IMR-90 (cell line): ENCODE results near the gene GALNT12. TPM values are rescaled to one million over a fixed set of nuclear protein-coding genes. Genes with fewer than 3 reads are reported as not detected.

Source experiments
- ATAC-seq: fragments of 200-7000 bp; cut with Tn5 transposase; 2 replicates; pipeline ENCODE4 v1.9.1; 2020; ENCODE audit warnings: low read depth, mild to moderate bottlenecking, moderate library complexity
- BruUV-seq: library from RNA; stranded (reverse); fragments of 400-500 nt; replicated peaks from 2 replicates; lab custom pipeline; 2021; lab: Mats Ljungman, UMichigan
- CTCF ChIA-PET: fragments of 300-600 bp; formaldehyde crosslinking; extraction: SDS; loops from one replicate; lab custom pipeline; 2021; ENCODE audit warnings: antibody characterized with exemption; lab: Yijun Ruan, JAX
- POLR2A ChIA-PET: fragments of 300-600 bp; sonication (Branson Sonifier 250); formaldehyde crosslinking; loops from one replicate; lab custom pipeline; 2022; ENCODE audit warnings: antibody characterized with exemption; ENCODE audit not compliant: unreplicated experiment; lab: Charles Lee
- DNase-seq: peaks from one replicate; pipeline ENCODE4 v3.0.0; 2013
- H2AFZ ChIP-seq: replicated peaks from 2 replicates; pipeline ENCODE3; 2013; ENCODE audit warnings: low read length, mild to moderate bottlenecking; ENCODE audit not compliant: poor library complexity
- H2AK5ac ChIP-seq: 2 replicates; pipeline ENCODE4 v1.6.1; 2013; ENCODE audit warnings: low read depth, low read length, inconsistent platforms
- H2AK9ac ChIP-seq: replicated peaks from 2 replicates; pipeline ENCODE3; 2013; ENCODE audit warnings: mild to moderate bottlenecking, low read depth, low read length, moderate library complexity; ENCODE audit not compliant: poor library complexity
- H2BK120ac ChIP-seq: 2 replicates; pipeline ENCODE4 v1.6.1; 2013; ENCODE audit warnings: low read depth, low read length, inconsistent platforms
- H2BK15ac ChIP-seq: 3 replicates; pipeline ENCODE4 v1.6.1; 2013; ENCODE audit warnings: low read depth, low read length, inconsistent platforms
- H2BK20ac ChIP-seq: 2 replicates; pipeline ENCODE4 v1.6.1; 2013; ENCODE audit warnings: low read depth, mild to moderate bottlenecking, inconsistent platforms, low read length, moderate library complexity
- H2BK5ac ChIP-seq: 2 replicates; pipeline ENCODE4 v1.6.1; 2013; ENCODE audit warnings: mild to moderate bottlenecking, low read depth, low read length, inconsistent platforms; ENCODE audit not compliant: poor library complexity, severe bottlenecking
- H3K14ac ChIP-seq: replicated peaks from 2 replicates; pipeline ENCODE4 v1.6.1; 2013; ENCODE audit warnings: low read depth, low read length, inconsistent platforms
- H3K18ac ChIP-seq: 2 replicates; pipeline ENCODE4 v1.6.1; 2013; ENCODE audit warnings: low read depth, low read length, control low read depth
- H3K23ac ChIP-seq: 2 replicates; pipeline ENCODE4 v1.6.1; 2013; ENCODE audit warnings: low read depth, low read length, inconsistent platforms
- H3K27ac ChIP-seq: 2 replicates; pipeline ENCODE4 v1.5.1; 2013; ENCODE audit warnings: mild to moderate bottlenecking, control low read depth, low read length; ENCODE audit not compliant: insufficient read depth
- H3K27me3 ChIP-seq: 2 replicates; pipeline ENCODE4 v1.6.1; 2013; ENCODE audit warnings: low read length; ENCODE audit not compliant: control insufficient read depth, insufficient read depth
- H3K36me3 ChIP-seq: 2 replicates; pipeline ENCODE4 v1.6.1; 2013; ENCODE audit warnings: low read length, mixed read lengths; ENCODE audit not compliant: control insufficient read depth, insufficient read depth
- H3K4ac ChIP-seq: 2 replicates; pipeline ENCODE4 v1.6.1; 2013; ENCODE audit warnings: low read depth, low read length, inconsistent platforms
- H3K4me1 ChIP-seq: 2 replicates; pipeline ENCODE4 v1.6.1; 2013; ENCODE audit warnings: low read length, mixed read lengths; ENCODE audit not compliant: control insufficient read depth, insufficient read depth
- H3K4me2 ChIP-seq: 2 replicates; pipeline ENCODE4 v1.6.1; 2013; ENCODE audit warnings: low read depth, mild to moderate bottlenecking, control low read depth, low read length, moderate library complexity
- H3K4me3 ChIP-seq: 2 replicates; pipeline ENCODE4 v1.5.1; 2013; ENCODE audit warnings: low read depth, mild to moderate bottlenecking, control low read depth, low read length, moderate library complexity; ENCODE audit not compliant: insufficient read depth
- H3K56ac ChIP-seq: 2 replicates; pipeline ENCODE4 v1.6.1; 2013; ENCODE audit warnings: low read length, inconsistent platforms; ENCODE audit not compliant: insufficient read depth; ENCODE audit errors: extremely low read depth
- H3K79me1 ChIP-seq, 2 experiments: 2 replicates each; pipeline ENCODE4 v1.6.1; 2013; ENCODE audit warnings: low read length in 2 of 2, inconsistent platforms in 1 of 2, low read depth in 1 of 2
- H3K9ac ChIP-seq: 2 replicates; pipeline ENCODE4 v1.6.1; 2013; ENCODE audit warnings: low read depth, low read length, control low read depth
- H3K9me1 ChIP-seq: 2 replicates; pipeline ENCODE4 v1.6.1; 2013; ENCODE audit warnings: low read length, inconsistent platforms; ENCODE audit not compliant: insufficient read depth
- H3K9me3 ChIP-seq: 2 replicates; pipeline ENCODE4 v1.6.1; 2013; ENCODE audit warnings: low read length; ENCODE audit not compliant: control insufficient read depth, insufficient read depth
- H4K20me1 ChIP-seq: 2 replicates; pipeline ENCODE4 v1.6.1; 2013; ENCODE audit warnings: low read length, inconsistent platforms; ENCODE audit not compliant: insufficient read depth
- H4K5ac ChIP-seq: 2 replicates; pipeline ENCODE4 v1.6.1; 2013; ENCODE audit warnings: mild to moderate bottlenecking, low read depth, low read length, control low read depth
- H4K8ac ChIP-seq, 2 experiments: 2 replicates each; pipeline ENCODE4 v1.6.1; 2013; ENCODE audit warnings: low read depth in 2 of 2, low read length in 2 of 2, control low read depth in 1 of 2, inconsistent platforms in 1 of 2
- H4K91ac ChIP-seq: 2 replicates; pipeline ENCODE4 v1.6.1; 2013; ENCODE audit warnings: low read depth, low read length, inconsistent platforms; ENCODE audit not compliant: insufficient read depth
- BHLHE40 ChIP-seq: fragments of 150-350 bp; IDR thresholded peaks from 2 replicates; pipeline ENCODE4 v1.6.1; 2016; ENCODE audit warnings: mild to moderate bottlenecking, low read depth, low read length
- WGBS, 2 experiments: methylation state at CpG; one replicate each; pipeline versions ENCODE4 v1.1.5 to v1.1.7; 2013; ENCODE audit warnings: missing lambda C conversion rate in 2 of 2; ENCODE audit not compliant: insufficient read length in 1 of 2; ENCODE audit errors: extremely low coverage in 2 of 2; 5-methylcytosine and 5-hydroxymethylcytosine counted together
- dilution Hi-C: fragments of 300-500 bp; cut with HindIII; formaldehyde crosslinking; loops from one replicate; pipeline ENCODE4 v1.14.3; 2018; ENCODE audit warnings: low sequenced_read_pairs; ENCODE audit not compliant: unreplicated experiment
- in situ Hi-C: fragments of 300-500 bp; cut with MboI; formaldehyde crosslinking; loops from 3 replicates; pipeline ENCODE4 v1.14.3; 2019; ENCODE audit warnings: low sequenced_read_pairs, inconsistent platforms, mixed read lengths
- intact Hi-C: fragments of 100-400 bp; cut with micrococcal nuclease; formaldehyde crosslinking; loops from 2 replicates; pipeline ENCODE4 v1.10.0; 2022
- polyA plus RNA-seq, 3 experiments: library from polyadenylated mRNA; depleted of rRNA; stranded (reverse); fragments of >200 nt; gene quantifications; 2 replicates each; pipeline ENCODE4 v1.2.3, GENCODE V29; 2012; ENCODE audit warnings: low replicate concordance in 1 of 3
- total RNA-seq: library from RNA; depleted of rRNA; stranded (reverse); fragments of >200 nt; gene quantifications from 2 replicates; pipeline ENCODE4 v1.2.3, GENCODE V29; 2012

GALNT12 gene
- total and polyA plus RNA-seq, 2 of the 4 experiments (the other 2 are of a cell fraction): 2.3 to 2.5 TPM

DNA sequence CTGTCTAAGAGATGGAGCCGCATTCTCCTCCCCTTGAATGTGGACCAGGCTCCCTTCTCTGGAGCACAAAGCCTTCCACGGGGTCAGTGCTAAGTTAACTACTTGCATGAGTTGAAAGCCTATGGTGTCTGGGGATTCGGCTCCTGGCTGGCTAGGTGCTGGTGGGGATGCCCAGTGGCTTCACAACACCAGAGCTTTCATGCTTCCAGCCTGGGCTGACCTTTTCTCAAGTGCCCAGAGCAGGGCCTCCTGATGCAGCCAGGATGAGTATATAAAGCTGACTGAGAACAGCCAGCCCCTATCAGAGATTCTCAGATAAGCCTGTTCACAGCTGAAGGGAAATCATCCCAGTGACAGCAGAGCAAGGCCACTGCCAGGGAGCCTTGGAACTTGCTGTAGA, 11.8 kb downstream of the GALNT12 start:
- BruUV-seq: no TSS peak
- H3K23ac ChIP-seq: no peak overlapping the region
- no peak for DNase-seq
- H3K27ac ChIP-seq: no peak overlapping the region
- no peaks in the 10 kb centered on the region for H3K4me1 ChIP-seq
- H3K14ac ChIP-seq: no peak overlapping the region
- H3K4me3 ChIP-seq: no peak overlapping the region
- H2AFZ ChIP-seq: no peak overlapping the region
- H3K36me3 ChIP-seq: peaks cover 2% of the 10 kb centered on the region; the same call in 1 of the 2 replicates
- H2BK5ac ChIP-seq: no peak overlapping the region
- H3K9ac ChIP-seq: no peak overlapping the region
- no peaks in the 10 kb centered on the region for H3K79me1 ChIP-seq
- H3K27me3 ChIP-seq: peaks cover 2% of the 10 kb centered on the region; the same call in 1 of the 2 replicates
- H2BK120ac ChIP-seq: no peak overlapping the region
- H2AK5ac ChIP-seq: no peak overlapping the region
- no peak for ATAC-seq
- H3K9me3 ChIP-seq: peaks cover 6% of the 10 kb centered on the region; the same call in 1 of the 2 replicates
- H4K8ac ChIP-seq: no peak overlapping the region
- H3K9me1 ChIP-seq: no peaks in the 10 kb centered on the region
- no peak overlapping the region for H3K4ac ChIP-seq
- H4K91ac ChIP-seq: no peak overlapping the region
- no peak overlapping the region for H3K4me2 ChIP-seq
- no peaks in the 10 kb centered on the region for H4K20me1 ChIP-seq
- POLR2A ChIA-PET: no interaction called here
- TF ChIP-seq BHLHE40: no peak
- H2AK9ac ChIP-seq: no peak overlapping the region
- intact Hi-C loops: no loop called here
- H2BK15ac ChIP-seq: no peak overlapping the region
- H3K56ac ChIP-seq: no peak overlapping the region
- CTCF ChIA-PET: no interaction called here
- in situ Hi-C loops: no loop called here
- no CpG with 5 or more reads among the region's 3 CpGs for WGBS, 2 experiments
- no peak overlapping the region for H2BK20ac ChIP-seq
- no peak overlapping the region for H3K18ac ChIP-seq
- H4K5ac ChIP-seq: no peak overlapping the region
- dilution Hi-C loops: no loop called here
